Colonic mucosa (tissue), 4 donors: ENCODE data around the gene SHH. TPM values are rescaled to one million over a fixed set of nuclear protein-coding genes. Genes with fewer than 3 reads are reported as not detected.

Experiments used
- DNase-seq: peaks from one replicate; pipeline ENCODE4 v3.0.0-alpha.2; 2020
- H3K27ac ChIP-seq: fragments of 200-600 bp; one replicate; pipeline ENCODE4 v1.8.0; 2021
- H3K27me3 ChIP-seq: fragments of 200-600 bp; one replicate; pipeline ENCODE4 v1.8.0; 2021
- H3K36me3 ChIP-seq: fragments of 200-600 bp; one replicate; pipeline ENCODE4 v1.8.0; 2021
- H3K4me1 ChIP-seq: fragments of 200-600 bp; one replicate; pipeline ENCODE4 v1.8.0; 2021; ENCODE audit warnings: mild to moderate bottlenecking
- H3K4me3 ChIP-seq: fragments of 200-600 bp; one replicate; pipeline ENCODE4 v1.8.0; 2021
- H3K9ac ChIP-seq, 2 donors: one replicate each; pipeline ENCODE4 v1.7.0; 2013; ENCODE audit warnings: control low read depth in 2 of 2, low read depth in 2 of 2, low read length in 2 of 2
- H3K9me3 ChIP-seq: fragments of 200-600 bp; one replicate; pipeline ENCODE4 v1.8.0; 2021
- CTCF ChIP-seq: fragments of 200-600 bp; IDR thresholded peaks from one replicate; pipeline ENCODE4 v1.8.0; 2022; ENCODE audit warnings: antibody characterized with exemption, mild to moderate bottlenecking
- intact Hi-C: fragments of 100-400 bp; cut with DNase I; formaldehyde crosslinking; loops from one replicate; pipeline ENCODE4 v1.14.1; 2022
- total RNA-seq, 2 donors: library from RNA; stranded (reverse); fragmentation: NEBNext Ultra II Directional in 1 of 2; extraction: Animal tissue kit (Norgen Biotek cat#: 25700) in 1 of 2; gene quantifications; one replicate each; pipeline ENCODE4 v1.2.1, GENCODE V29; 2021
- donor health status: healthy.
- donor health status: DM: no; HTN: no; CAD: no.
- donor health status: DM: no; HTN: no; CAD: no.

Gene SHH
- total RNA-seq, 2 donors from 2014 or later, result 5.6 to 8.1 TPM

GRCh38 chr7:155804897-155805825 is 7.1 kb downstream of the SHH start:
- Histone ChIP-seq H3K27ac (no peak overlapping the region), H3K9ac (peak overlapping the region in 1 of 2 donors; percentile 26), H3K9me3 (no peaks in the 10 kb centered on the region), H3K4me3 (peak overlapping the region; percentile 24), H3K36me3 (no peaks in the 10 kb centered on the region), H3K4me1 (peaks cover 15% of the 10 kb centered on the region), H3K27me3 (peaks cover 46% of the 10 kb centered on the region)
- TF ChIP-seq CTCF, result peak; percentile 27
- DNase-seq, result peak; percentile 84
- intact Hi-C loops, result no loop called here

- TF ChIP-seq CTCF, result no peak
- intact Hi-C loops, result no loop called here
- DNase-seq, result peak; percentile 23
- Histone ChIP-seq H3K27ac (peak overlapping the region; percentile 19), H3K9me3 (no peaks in the 10 kb centered on the region), H3K4me3 (peak overlapping the region; percentile 24), H3K4me1 (peaks cover 15% of the 10 kb centered on the region), H3K9ac (no peak overlapping the region), H3K36me3 (no peaks in the 10 kb centered on the region), H3K27me3 (peaks cover 40% of the 10 kb centered on the region)
Observed at GRCh38 chr7:155804431-155804831, 7.8 kb downstream of the SHH start.

GRCh38 chr7:155803418-155804376 is 8.6 kb downstream of the SHH start:
- Histone ChIP-seq H3K27me3 (peaks cover 33% of the 10 kb centered on the region), H3K9me3 (no peaks in the 10 kb centered on the region), H3K27ac (peak overlapping the region; percentile 19), H3K36me3 (no peaks in the 10 kb centered on the region), H3K4me3 (no peak overlapping the region), H3K9ac (peak overlapping the region in 1 of 2 donors; percentile 35), H3K4me1 (peaks cover 15% of the 10 kb centered on the region)
- DNase-seq, result peak; percentile 86
- no peak for TF ChIP-seq CTCF
- intact Hi-C loops, result no loop called here

- intact Hi-C loops, result no loop called here
- no peaks in the 10 kb centered on the region for H3K36me3 ChIP-seq
- no peaks in the 10 kb centered on the region for H3K9me3 ChIP-seq
- TF ChIP-seq CTCF, result no peak
- H3K9ac ChIP-seq, result no peak overlapping the region
- no peak overlapping the region for H3K27ac ChIP-seq
- peaks cover 15% of the 10 kb centered on the region for H3K4me1 ChIP-seq
- H3K4me3 ChIP-seq, result no peak overlapping the region
- no peak for DNase-seq
- H3K27me3 ChIP-seq, result peaks cover 28% of the 10 kb centered on the region
Observed at GRCh38 chr7:155802906-155803417, 9.3 kb downstream of the SHH start.

GRCh38 chr7:155802291-155802690 is 10.0 kb downstream of the SHH start:
- intact Hi-C loops, result no loop called here
- TF ChIP-seq CTCF, result no peak
- Histone ChIP-seq H3K36me3 (no peaks in the 10 kb centered on the region), H3K4me1 (peaks cover 15% of the 10 kb centered on the region), H3K27me3 (peaks cover 28% of the 10 kb centered on the region), H3K4me3 (no peak overlapping the region), H3K9me3 (no peaks in the 10 kb centered on the region), H3K9ac (no peak overlapping the region), H3K27ac (no peak overlapping the region)
- DNase-seq, result no peak
